ENCODE results near the gene MYOM1.

- TF ChIP-seq REST (IDR thresholded peaks at IDR 0.05; ENCODE audit: insufficient read depth in 1 of 2, low read depth in 2 of 2, low read length in 2 of 2) (no peak), SIN3A (IDR thresholded peaks at IDR 0.05; ENCODE audit: borderline replicate concordance, insufficient read depth, low read length) (no peak), POLR2AphosphoS5 (IDR thresholded peaks at IDR 0.05; ENCODE audit: low read depth, low read length) (no peak)
Measured at GRCh38 chr18:3124822-3125221, 94.9 kb downstream of the MYOM1 start.
